ENCODE measurements around the gene RAB30. TPM values are rescaled to one million over a fixed set of nuclear protein-coding genes. Genes with fewer than 3 reads are reported as not detected.
A peak's percentile ranks its signal among the peaks of the same experiment; 100 is the strongest.

The RAB30 gene
- total RNA-seq, 3 donors from 2014 or later, result 10.5 to 12.4 (median 11.3) TPM

GRCh38 chr11:82930229-82930628 lies 141.5 kb downstream of the RAB30 start:
- Mint-ChIP-seq H3K4me3 (no peak overlapping the region), H3K27me3 (ENCODE audit: low read depth) (no peaks in the 10 kb centered on the region), H3K4me1 (ENCODE audit: low read depth) (peaks cover 25% of the 10 kb centered on the region), H3K36me3 (ENCODE audit: insufficient read depth) (peaks cover 6% of the 10 kb centered on the region), H3K9me3 (no peaks in the 10 kb centered on the region)
- ATAC-seq (no peak), DNase-seq (no peak)

DNA sequence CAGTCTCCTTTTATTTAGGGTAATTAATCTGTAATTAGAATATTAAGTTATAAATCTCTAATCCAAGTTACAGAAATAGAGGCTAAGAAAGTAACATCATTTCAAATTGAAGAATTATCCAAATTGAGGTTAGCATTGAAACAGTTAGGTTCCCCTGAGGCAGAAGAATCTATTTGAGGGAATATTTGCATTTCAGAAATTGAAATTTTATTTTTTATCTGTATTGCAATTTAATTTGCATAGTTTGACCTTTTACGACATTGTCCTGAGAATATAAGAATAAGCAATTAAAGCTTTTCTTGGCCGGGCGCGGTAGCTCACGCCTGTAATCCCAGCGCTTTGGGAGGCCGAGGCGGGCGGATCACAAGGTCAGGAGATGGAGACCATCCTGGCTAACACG lies 142.6 kb downstream of the RAB30 start:
- no peak overlapping the region for H3K4me3 Mint-ChIP-seq
- ATAC-seq, result no peak
- peaks cover 8% of the 10 kb centered on the region for H3K36me3 Mint-ChIP-seq (ENCODE audit: insufficient read depth)
- H3K9me3 Mint-ChIP-seq, result no peaks in the 10 kb centered on the region
- DNase-seq, result no peak
- H3K27me3 Mint-ChIP-seq (ENCODE audit: low read depth), result no peaks in the 10 kb centered on the region
- peaks cover 26% of the 10 kb centered on the region for H3K4me1 Mint-ChIP-seq (ENCODE audit: low read depth)

- DNase-seq, result peak; percentile 10
- no peak overlapping the region for H3K4me3 Mint-ChIP-seq
These were observed 144.3 kb downstream of the RAB30 start for GRCh38 chr11:82927264-82927880.

GRCh38 chr11:82924522-82925224 lies 147.0 kb downstream of the RAB30 start:
- peaks cover 3% of the 10 kb centered on the region for H3K9me3 Mint-ChIP-seq
- H3K36me3 Mint-ChIP-seq (ENCODE audit: insufficient read depth), result peaks cover 11% of the 10 kb centered on the region
- no peak for DNase-seq
- no peak for ATAC-seq
- H3K4me1 Mint-ChIP-seq (ENCODE audit: low read depth), result peaks cover 44% of the 10 kb centered on the region
- no peaks in the 10 kb centered on the region for H3K27me3 Mint-ChIP-seq (ENCODE audit: low read depth)
- H3K4me3 Mint-ChIP-seq, result no peak overlapping the region

More at GRCh38 chr11:82927264-82927880, 144.3 kb downstream of the RAB30 start:
- Mint-ChIP-seq H3K9me3 (no peaks in the 10 kb centered on the region), H3K36me3 (ENCODE audit: insufficient read depth) (peaks cover 7% of the 10 kb centered on the region), H3K27me3 (ENCODE audit: low read depth) (no peaks in the 10 kb centered on the region), H3K4me1 (ENCODE audit: low read depth) (peaks cover 28% of the 10 kb centered on the region)
- peak; percentile 82 to 83 for ATAC-seq

Other genes with a start within 250 kb of the RAB30 start
- 10 to 100 TPM; 11.8 to 15.5 (median 13.8) TPM for gene PRCP, start 171.5 kb downstream of the RAB30 start, total RNA-seq
- 10 to 100 TPM; 15.2 to 20.0 (median 19.5) TPM for gene DDIAS, start 170.2 kb downstream of the RAB30 start, total RNA-seq
- 10 to 100 TPM; 55.6 to 68.5 (median 64.8) TPM for gene PCF11, start 85.2 kb upstream of the RAB30 start, total RNA-seq
- 1 to 10 TPM; 5.3 to 8.4 (median 8.0) TPM for gene ANKRD42, start 121.8 kb upstream of the RAB30 start, total RNA-seq
- gene CCDC90B, start 214.5 kb upstream of the RAB30 start, total RNA-seq, result 10 to 100 TPM; 22.8 to 30.1 (median 23.6) TPM